Measurements from ENCODE around the gene CEP120.

The CEP120 gene

DNA sequence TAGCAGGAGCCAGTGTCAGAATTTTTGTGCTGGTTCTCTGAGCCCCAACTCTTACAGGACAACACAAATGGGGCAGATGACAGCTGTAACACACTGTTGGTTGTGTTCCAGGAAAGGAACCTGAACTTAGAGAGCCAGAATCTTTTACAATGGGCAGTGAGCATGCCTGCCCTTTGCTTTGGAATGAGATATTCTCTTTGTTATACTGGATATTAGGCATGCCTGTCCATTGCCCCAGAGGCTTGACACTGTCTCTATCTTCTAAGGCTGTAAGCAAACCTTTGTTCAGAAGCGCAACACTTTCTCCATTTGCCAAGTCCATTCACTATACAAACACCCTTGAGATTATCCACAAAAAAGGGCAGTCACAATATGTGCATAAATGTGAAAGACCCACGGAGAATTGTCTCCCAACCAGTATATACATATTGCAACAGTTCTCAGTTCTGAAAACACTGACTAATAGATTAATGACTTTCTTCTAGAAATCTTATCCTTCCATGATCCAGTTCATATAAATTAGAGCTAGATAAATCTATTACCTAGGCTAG, 26.3 kb upstream of the CEP120 start:
- TF ChIP-seq, protein P1, sequence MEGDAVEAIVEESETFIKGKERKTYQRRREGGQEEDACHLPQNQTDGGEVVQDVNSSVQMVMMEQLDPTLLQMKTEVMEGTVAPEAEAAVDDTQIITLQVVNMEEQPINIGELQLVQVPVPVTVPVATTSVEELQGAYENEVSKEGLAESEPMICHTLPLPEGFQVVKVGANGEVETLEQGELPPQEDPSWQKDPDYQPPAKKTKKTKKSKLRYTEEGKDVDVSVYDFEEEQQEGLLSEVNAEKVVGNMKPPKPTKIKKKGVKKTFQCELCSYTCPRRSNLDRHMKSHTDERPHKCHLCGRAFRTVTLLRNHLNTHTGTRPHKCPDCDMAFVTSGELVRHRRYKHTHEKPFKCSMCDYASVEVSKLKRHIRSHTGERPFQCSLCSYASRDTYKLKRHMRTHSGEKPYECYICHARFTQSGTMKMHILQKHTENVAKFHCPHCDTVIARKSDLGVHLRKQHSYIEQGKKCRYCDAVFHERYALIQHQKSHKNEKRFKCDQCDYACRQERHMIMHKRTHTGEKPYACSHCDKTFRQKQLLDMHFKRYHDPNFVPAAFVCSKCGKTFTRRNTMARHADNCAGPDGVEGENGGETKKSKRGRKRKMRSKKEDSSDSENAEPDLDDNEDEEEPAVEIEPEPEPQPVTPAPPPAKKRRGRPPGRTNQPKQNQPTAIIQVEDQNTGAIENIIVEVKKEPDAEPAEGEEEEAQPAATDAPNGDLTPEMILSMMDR (conservative IDR thresholded peaks at IDR 0.05; ENCODE audit: control insufficient read depth, insufficient read depth, low read depth, low read length): no peak
- no peak overlapping the region for H3K4me3 ChIP-seq (ENCODE audit: control insufficient read depth, low read depth, low read length)
- no peak for DNase-seq (ENCODE audit: low read depth)

GRCh38 chr5:123448743-123449142, 25.5 kb upstream of the CEP120 start:
- TF ChIP-seq, protein P1 (conservative IDR thresholded peaks at IDR 0.05; ENCODE audit: control insufficient read depth, insufficient read depth, low read depth, low read length): no peak
- H3K4me3 ChIP-seq (ENCODE audit: control insufficient read depth, low read depth, low read length): no peak overlapping the region
- DNase-seq (ENCODE audit: low read depth): no peak

- no peak overlapping the region for H3K4me3 ChIP-seq (ENCODE audit: control insufficient read depth, low read depth, low read length)
- TF ChIP-seq, protein P1 (conservative IDR thresholded peaks at IDR 0.05; ENCODE audit: control insufficient read depth, insufficient read depth, low read depth, low read length): no peak
- DNase-seq (ENCODE audit: low read depth): no peak
Measured at GRCh38 chr5:123448017-123448617, 24.9 kb upstream of the CEP120 start.

DNA sequence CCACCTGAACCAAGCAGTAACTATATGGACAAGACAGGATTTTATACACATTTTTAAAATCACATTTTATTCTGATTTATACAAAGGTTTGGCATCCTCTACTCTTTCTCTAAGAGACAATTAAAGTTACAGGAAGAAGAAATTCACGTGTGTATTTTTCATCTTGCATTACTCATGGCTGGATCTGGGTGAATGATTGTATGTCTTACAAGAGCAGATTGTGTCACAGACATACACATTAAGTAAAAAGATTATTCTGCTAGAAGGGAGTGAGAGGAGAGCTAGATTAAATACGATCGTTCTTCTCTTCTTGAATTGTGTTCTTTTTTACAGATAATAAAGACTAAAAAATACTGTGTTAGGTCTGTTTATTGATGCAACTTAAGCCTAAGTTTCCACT, 20.8 kb upstream of the CEP120 start:
- TF ChIP-seq, protein P1 (conservative IDR thresholded peaks at IDR 0.05; ENCODE audit: control insufficient read depth, insufficient read depth, low read depth, low read length): no peak
- H3K4me3 ChIP-seq (ENCODE audit: control insufficient read depth, low read depth, low read length): no peak overlapping the region
- DNase-seq (ENCODE audit: low read depth): no peak

DNA sequence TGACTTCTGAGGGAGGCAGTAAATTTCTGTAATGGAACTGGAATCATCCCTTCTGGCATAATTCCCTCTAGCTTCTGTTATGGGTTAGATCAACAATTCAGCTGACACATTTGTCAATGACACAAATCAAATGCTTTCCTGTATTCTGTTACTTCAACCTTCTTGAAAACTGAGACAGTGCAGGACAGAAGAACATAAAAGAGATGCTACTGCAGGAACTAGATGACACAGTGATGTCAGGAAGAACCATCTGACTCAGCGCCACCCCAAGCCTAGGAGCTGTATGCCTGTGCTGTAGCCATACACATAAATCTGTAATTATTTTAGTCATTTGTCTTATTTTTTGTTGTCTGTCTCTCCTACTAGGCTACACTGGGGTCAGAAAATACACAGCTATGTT, 18.2 kb upstream of the CEP120 start:
- no peak for DNase-seq (ENCODE audit: low read depth)
- no peak overlapping the region for H3K4me3 ChIP-seq (ENCODE audit: control insufficient read depth, low read depth, low read length)
- TF ChIP-seq, protein P1 (conservative IDR thresholded peaks at IDR 0.05; ENCODE audit: control insufficient read depth, insufficient read depth, low read depth, low read length): no peak

DNA sequence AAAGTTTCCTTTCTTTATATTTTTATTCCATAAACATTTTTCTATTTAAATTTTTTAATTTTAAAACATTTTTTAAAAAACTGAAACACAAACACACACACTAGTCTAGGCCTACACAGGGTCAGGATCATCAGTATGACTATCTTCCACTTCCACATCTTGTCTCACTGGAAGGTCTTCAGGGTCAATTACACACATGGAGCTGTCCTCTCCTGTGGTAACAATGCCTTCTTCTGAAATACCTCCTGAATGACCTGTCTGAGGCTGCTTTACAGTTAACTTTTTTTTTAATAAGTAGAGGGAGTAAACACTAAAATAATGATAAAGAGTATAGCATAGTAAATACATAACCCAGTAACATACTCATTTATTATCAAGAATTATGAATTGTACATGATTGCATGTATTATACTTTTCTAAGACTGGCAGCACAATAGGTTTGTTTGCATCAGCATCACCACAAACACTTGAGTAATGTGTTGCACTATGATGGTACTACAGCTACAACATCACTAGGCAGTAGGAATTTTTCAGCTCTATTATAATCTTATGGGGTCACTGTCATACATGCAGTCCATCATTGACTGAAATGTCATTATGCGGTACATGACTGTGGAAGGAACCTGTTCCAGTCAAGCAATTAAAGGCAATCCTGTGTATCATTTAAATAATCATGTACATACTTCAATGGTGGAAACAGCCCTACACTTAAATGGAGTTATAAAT, 17.4 kb upstream of the CEP120 start:
- TF ChIP-seq, protein P1 (conservative IDR thresholded peaks at IDR 0.05; ENCODE audit: control insufficient read depth, insufficient read depth, low read depth, low read length): no peak
- no peak overlapping the region for H3K4me3 ChIP-seq (ENCODE audit: control insufficient read depth, low read depth, low read length)
- DNase-seq (ENCODE audit: low read depth): no peak
